Measurements from ENCODE around the gene ASL.

DNA sequence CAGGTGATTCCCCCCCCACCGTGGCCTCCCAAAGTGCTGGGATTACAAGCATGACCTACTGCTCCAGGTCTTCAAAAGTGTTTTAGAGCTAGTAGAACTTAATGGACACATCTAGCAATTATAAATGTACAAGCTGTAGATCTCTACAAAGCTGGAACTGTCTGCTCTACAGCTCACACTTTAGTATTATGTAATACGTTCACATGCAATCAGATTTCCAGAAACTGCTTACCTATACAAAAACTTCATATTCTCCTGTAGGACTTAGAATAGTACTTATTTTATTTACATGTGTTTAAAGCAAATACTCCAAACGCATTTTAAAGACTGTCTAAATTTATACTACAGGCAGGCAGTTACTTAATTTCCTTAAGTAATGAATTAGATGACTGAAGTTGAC, 39.2 kb upstream of the ASL start:
- TF ChIP-seq, protein P1, sequence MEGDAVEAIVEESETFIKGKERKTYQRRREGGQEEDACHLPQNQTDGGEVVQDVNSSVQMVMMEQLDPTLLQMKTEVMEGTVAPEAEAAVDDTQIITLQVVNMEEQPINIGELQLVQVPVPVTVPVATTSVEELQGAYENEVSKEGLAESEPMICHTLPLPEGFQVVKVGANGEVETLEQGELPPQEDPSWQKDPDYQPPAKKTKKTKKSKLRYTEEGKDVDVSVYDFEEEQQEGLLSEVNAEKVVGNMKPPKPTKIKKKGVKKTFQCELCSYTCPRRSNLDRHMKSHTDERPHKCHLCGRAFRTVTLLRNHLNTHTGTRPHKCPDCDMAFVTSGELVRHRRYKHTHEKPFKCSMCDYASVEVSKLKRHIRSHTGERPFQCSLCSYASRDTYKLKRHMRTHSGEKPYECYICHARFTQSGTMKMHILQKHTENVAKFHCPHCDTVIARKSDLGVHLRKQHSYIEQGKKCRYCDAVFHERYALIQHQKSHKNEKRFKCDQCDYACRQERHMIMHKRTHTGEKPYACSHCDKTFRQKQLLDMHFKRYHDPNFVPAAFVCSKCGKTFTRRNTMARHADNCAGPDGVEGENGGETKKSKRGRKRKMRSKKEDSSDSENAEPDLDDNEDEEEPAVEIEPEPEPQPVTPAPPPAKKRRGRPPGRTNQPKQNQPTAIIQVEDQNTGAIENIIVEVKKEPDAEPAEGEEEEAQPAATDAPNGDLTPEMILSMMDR (IDR thresholded peaks at IDR 0.05; ENCODE audit: insufficient read depth, low read depth, low read length): no peak
- TF ChIP-seq EZH2 (IDR thresholded peaks at IDR 0.05; ENCODE audit: insufficient read depth, low read length): no peak

All from astrocyte (in vitro differentiated cells and primary cell).